Retina (tissue), 1 donor: ENCODE results near the gene SSH2.
"Not testable (repeated sequence)": the region's sequence is repeated elsewhere in the genome, so short reads cannot be mapped to it uniquely, and the experiment has no call there.

Source experiments
- DNase-seq: peaks from one replicate; pipeline ENCODE4 v3.0.0-alpha.2; 2016

The SSH2 gene, protein sequence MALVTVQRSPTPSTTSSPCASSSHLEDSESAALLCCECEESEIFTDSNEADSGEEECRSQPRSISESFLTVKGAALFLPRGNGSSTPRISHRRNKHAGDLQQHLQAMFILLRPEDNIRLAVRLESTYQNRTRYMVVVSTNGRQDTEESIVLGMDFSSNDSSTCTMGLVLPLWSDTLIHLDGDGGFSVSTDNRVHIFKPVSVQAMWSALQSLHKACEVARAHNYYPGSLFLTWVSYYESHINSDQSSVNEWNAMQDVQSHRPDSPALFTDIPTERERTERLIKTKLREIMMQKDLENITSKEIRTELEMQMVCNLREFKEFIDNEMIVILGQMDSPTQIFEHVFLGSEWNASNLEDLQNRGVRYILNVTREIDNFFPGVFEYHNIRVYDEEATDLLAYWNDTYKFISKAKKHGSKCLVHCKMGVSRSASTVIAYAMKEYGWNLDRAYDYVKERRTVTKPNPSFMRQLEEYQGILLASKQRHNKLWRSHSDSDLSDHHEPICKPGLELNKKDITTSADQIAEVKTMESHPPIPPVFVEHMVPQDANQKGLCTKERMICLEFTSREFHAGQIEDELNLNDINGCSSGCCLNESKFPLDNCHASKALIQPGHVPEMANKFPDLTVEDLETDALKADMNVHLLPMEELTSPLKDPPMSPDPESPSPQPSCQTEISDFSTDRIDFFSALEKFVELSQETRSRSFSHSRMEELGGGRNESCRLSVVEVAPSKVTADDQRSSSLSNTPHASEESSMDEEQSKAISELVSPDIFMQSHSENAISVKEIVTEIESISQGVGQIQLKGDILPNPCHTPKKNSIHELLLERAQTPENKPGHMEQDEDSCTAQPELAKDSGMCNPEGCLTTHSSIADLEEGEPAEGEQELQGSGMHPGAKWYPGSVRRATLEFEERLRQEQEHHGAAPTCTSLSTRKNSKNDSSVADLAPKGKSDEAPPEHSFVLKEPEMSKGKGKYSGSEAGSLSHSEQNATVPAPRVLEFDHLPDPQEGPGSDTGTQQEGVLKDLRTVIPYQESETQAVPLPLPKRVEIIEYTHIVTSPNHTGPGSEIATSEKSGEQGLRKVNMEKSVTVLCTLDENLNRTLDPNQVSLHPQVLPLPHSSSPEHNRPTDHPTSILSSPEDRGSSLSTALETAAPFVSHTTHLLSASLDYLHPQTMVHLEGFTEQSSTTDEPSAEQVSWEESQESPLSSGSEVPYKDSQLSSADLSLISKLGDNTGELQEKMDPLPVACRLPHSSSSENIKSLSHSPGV (N-terminal part only)

DNA sequence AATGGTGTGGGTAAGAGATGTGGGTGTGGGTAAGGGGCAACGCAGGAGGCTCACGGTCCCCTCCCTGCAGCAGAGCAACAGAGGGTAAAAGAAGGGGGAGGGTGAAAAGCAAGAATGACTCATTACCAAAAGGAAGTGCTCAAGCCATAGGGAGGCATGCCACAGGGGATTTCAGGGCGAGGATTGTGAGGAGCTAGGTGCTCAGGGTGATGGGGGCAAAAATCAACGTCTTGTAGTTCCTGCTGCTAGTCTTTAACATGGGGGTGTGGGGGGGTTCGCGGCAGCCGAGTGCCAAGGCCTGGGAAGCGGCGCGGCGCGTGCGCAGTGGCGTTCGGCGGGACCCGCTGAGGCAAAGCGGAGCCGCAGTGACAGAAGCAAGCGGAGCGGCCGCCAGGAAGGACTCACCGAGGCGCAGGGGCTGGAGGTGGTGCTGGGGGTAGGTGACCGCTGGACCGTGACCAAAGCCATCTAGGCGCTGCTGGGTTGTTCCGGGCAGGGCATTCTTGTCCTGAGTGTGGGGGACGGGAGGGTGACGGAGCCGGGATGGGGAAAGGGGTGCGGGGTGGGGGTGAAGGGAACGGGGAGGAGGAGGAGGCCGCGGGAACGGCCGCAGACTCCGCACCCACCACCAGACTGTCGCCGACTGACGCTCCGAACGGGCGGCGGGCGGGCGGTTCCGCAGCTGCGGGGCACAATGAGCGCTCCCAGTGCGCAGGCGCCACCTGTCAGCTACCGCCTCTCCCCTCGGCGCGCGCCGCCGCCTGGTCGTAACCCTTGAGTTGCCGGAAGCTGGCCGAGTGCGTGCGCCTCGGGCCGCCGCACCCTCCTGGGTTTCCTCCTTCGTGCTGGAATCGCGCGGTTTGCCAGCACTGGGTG, at the start of gene SSH2:
Gene SSH2, minus strand, starts transcription at position 696 of the 876 bp plus-strand sequence. Its CDS starts 228 bp downstream, at position 468.
- DNase-seq, result peak; percentile 89

DNA sequence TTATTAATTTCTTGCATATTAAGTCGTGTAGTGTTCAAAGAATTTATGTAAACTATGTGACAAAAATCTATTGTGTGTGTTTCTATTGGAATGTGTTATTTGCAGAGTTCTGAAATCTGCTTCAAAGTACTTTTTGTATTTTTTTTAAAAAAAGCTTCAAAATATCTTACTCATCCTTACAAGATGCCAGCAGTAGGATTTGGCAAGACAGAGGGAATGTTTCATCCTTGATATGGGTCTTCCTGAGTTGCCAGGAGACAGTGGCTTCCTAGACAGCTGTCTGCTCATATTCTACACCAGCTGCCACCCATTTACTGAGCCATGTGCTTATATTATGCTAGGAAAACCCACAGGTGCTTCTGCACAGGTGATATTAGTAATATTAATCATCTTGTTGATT, 47.8 kb upstream of the SSH2 start:
- DNase-seq, result no peak

DNA sequence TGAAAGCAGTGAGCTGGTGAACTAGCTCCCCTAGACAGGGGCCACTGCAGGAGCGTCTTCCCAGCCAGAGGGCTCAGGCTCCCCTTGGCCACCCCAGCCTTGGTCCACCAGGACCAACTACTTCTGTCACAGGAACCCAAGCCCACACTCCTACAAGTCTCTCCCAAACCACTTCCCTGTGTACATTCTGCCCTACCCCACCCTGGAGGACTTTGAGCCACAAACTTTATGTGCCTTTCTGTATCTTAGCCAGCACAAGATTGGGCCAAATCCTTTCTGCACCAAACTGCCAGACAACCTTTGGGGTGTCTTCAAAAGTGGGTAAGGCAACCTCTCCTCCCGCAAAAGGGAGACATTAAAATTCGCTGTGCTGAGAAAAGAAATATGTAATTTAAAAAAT, 43.0 kb upstream of the SSH2 start:
- DNase-seq, result no peak

DNA sequence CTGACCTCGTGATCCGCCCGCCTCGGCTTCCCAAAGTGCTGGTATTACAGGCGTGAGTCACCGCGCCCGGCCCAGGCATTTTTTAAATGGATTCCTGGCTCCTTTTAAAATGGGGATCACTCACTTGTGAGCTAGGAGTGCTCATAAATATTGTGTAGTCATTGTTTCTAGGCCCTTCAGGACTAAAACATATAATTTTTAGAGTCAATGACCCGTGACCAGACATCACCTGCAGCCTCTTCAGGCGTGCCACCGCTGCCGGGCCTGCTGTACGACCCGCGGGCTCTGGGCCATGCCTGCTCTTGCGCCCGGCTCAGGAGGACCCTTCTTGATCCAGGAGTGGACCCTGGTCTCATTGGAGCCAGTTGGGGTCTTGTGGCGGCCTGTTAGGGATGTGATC, 42.2 kb upstream of the SSH2 start:
- no peak for DNase-seq

DNA sequence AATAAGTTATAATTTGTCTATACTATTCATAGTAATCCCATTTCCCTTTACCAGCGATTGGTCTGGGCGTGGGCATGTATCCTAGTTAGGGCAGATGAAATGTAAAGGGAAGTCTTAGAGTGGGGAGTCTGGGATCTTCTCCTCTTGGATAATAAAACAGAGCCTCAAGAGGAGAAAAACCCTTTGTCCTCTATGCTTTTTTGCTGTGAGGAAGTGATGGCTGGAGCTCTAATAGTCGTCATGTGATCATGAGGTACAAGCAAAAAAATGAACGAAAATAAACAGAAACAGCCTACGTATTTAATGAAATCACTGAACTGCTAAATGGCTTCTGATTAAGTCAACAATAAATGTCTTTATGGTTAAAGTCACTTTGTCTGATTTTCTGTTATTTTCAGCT, 38.2 kb upstream of the SSH2 start:
- DNase-seq, result no peak

DNA sequence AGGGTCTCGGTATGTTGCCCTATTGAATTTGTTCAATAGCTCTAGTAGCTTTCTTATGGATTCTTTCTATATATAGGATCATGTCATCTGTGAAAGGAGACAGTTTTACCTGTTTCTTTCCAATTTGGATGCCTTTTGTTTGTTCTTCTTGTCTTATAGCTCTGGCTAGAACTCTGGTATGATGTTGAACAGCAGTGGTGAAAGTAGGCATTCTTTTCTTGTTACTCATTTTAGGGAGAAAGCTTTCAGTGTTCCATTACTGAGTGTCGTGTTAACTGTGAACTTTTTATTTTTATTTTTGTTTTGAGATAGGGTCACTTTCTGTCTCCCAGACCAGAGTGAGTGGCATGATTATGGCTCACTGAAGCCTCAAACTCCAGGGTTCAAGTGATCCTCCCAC, 32.6 kb upstream of the SSH2 start:
- DNase-seq, result no peak

DNA sequence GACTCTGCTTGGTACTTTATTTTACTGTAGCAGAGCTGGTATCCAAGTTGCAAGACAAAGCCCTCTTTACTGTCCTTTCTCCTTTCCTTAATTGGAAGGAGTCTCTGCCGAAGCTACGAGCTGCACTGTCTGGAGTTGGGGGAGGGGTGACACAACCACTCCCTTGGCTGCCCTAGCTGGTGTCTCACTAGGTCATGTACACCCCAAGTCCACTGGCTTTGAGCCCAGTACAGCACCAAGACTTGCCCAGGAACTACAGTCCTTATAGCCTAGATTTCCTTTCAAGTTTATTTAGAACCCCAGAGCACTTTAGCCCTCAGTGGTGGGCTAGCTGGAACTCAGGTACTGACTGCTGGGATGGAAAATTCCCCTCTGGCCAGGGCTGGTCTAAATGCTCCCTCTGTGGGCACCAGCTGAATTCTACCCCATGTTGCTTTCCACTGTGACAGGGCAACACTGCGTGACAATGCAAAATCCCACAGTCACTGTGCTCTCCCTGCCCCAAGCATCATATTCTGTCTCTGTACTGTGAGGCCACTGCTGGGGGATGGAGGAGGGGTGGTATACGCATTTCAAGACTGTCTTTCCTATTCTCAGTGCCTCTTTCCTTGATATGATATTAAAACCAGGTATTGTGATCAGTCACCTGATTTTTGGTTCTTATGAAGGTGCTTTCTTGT, 29.8 kb upstream of the SSH2 start:
- DNase-seq, result peak; percentile 25

DNA sequence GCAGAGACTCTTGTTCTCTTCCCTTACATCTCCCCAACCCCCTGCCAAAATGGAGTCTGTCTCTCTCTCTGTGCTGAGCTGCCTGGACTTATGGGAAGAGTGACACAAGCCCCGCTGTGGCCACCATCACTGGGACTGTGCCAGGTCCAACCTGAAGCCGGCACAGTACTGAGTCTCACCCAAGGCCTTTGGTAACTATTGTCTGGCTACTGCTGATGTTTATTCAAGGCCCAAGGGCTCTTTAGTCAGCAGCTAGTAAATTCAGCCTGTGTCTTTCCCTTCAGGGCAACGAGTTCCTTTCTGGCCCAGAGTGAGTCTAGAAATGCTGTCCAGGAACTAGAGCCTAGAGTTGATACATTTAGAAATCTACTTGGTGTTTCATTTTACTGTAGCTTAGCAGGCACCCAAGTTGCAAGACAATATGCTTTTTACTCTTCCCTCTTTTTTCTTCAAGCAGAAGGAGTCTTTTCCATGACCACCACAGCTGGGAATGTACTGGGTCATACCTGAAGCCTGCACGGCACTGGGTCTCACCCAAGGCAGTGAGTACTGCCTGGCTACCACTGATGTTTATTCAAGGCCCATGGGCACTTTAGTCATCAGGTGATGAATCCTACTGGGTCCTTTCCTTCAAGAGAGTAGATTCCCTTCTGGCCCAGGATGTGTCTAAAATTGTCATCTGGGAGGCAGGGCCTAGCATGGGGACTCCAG, 29.1 kb upstream of the SSH2 start:
- DNase-seq, result peak; percentile 3

DNA sequence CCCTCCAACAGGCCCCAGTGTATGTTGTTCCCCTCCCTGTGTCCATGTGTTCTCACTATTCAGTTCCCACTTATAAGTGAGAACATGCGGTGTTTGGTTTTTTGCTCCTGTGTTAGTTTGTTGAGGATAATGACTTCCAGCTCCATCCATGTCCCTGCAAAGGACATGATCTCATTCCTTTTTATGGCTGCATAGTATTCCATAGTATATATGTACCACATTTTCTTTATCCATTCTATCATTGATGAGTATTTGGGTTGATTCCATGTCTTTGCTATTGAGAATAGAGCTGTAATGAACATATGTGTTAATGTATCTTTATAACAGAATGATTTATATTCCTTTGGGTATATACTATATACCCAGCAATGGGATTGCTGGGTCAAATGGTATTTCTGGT, 27.5 kb upstream of the SSH2 start:
- not testable (repeated sequence) for DNase-seq

DNA sequence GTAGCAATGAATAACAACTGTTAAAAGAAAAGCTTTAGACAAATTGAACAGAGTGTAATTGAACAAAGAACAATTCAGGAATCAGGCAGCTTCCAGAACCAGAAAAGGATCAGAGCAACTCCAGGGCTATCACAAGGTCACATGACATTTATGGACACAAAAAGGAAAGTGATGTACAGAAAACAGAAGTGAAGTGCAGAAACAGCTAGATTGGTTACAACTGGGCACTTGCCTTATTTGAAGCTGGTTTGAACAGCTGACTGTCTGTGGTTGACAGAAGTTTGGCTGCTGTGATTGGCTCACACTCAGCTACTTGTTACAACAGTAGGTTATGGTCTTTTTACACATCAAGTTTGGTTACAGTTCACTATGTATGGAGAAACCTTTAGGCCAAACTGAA, 26.2 kb upstream of the SSH2 start:
- no peak for DNase-seq

DNA sequence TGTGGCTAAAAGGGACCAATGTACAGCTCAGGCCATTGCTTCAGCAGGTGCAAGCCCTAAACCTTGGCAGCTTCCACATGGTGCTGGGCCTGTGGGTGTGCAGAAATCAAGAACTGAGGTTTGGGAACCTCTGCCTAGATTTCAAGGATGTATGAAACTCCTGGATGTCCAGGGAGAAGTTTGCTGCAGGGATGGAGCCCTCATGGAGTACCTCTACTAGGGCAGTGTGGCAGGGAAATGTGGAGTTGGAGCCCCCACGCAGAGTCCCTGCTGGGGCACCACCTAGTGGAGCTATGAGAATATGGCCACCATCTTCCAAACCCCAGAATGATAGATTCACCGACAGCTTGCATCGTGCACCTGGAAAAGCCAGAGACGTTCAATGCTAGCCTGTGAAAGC, 24.4 kb upstream of the SSH2 start:
- no peak for DNase-seq

DNA sequence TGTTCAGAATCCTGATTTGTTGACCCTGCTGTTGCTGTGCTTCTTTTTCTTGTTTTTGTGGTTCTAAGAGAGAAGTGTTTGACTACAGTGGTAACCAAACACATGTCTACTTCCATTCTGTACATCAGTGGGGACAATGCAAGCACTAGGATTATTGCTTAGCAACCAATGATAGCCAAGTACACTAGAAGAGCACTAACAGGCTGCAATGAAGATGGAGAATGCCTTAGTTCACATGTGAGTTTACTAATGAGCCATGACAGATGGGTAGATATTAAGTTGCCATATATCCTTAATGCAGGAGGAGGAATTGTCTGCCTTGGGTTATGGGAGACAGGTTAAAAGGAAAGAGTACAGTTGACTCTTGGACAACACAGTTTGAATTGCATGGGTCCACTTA, 19.7 kb upstream of the SSH2 start:
- no peak for DNase-seq

DNA sequence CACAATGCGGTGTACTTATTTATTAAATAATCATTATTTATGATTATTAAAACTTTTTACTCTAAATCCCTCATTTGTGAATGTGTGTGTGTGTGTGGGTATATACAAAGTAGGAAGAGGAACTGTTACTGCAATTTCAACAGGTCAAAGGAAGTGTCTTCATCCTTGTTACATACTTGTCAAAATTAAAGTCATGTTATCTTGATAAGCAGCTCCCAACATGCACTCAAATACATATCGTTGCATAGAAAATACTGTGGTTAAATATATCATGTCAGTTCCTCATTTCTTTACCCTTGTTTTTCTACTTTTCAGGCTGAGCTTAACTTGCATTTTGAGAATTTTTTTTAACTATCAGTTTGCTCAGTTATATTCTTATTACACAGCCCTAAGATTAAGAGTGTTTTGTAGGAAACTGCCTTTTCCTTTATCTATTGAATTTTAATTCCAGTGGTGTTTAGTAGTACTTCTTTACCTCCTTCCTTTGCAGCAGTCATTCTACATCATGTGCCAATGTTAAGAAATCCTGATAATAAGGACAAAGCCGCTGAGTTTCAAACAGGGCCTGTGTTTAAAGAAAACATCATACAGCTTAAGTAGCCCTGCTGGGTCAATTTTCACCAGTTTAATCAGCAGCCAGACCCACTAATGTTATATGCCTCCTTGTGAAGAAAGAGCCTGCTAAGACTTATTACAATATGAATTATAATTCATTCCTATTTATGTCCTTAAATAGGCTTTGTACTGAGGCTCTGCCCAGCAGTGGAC, 18.6 kb upstream of the SSH2 start:
- DNase-seq, result no peak

DNA sequence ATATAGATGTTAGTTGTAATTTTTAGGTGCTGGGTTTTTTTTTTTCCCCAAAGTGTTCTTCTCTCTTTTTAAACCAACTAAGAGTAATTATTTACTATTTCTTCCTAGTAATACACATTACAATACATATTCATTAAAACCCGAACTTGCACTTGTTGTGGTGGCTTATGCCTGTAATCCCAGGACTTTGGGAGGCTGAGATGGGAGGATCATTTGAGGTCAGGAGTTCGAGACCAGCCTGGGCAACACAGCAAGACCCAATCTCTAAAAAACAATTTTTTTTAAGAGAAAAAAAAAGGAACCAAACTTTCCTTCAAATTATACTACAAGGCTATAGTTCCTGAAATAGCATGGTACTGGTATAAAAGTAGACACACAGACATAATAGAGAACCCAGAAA, 15.3 kb upstream of the SSH2 start:
- no peak for DNase-seq

DNA sequence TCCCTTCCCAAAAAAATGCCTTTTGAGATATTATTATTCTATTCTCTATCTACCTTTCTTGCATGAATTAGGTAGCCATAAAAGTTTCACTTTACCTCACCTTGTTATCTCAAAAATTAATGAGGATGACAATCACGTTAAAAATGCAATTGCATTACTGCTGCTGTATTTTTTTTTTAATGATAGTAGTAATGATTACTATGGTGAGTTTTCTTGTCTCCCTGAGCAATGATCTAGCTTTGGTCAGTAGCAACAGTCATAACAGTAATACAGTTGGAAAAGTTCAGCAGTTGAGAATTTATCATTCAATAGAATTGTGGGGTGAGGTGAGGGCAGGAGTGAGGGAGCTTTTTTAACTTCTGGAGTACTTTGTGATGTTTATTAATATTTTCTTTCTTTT, 11.3 kb upstream of the SSH2 start, which contains the start of gene EFCAB5:
Gene EFCAB5, plus strand, starts transcription at position 301 of the 400 bp plus-strand sequence. CDS start 163 bp downstream, outside the sequence.
- no peak for DNase-seq

DNA sequence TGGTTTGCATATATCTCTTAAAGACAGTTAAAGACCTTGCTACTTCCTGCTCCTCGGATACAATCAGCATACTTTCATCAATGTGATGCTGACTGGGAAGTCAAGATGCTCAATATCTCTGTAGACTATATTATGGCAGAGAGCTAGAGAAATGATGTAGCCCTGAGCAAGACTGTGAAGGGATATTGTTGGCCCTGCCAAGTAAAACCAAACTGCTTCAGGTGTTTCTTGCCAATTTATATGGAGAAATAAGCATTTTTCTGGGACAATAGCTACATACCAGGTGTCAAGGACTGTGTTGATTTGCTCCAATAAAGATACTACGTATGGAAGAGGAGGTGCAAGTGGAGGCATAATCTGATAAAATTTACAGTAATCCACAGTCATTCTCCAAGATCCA, 6.7 kb upstream of the SSH2 start:
- no peak for DNase-seq

DNA sequence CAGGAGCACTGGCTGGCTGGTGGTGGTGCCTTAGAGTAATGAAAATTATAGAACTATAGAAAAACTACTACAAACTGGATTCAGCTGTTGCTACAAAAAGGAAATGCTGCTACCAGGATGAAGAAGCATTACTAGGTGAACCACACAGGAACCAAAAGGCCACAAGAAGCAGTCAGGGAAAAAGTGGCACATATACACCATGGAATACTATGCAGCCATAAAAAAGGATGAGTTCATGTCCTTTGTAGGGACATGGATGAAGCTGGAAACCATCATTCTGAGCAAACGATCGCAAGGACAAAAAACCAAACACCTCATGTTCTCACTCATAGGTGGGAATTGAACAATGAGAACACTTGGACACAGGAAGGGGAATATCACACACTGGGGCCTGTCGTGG, 5.9 kb upstream of the SSH2 start:
- DNase-seq, result not testable (repeated sequence)

DNA sequence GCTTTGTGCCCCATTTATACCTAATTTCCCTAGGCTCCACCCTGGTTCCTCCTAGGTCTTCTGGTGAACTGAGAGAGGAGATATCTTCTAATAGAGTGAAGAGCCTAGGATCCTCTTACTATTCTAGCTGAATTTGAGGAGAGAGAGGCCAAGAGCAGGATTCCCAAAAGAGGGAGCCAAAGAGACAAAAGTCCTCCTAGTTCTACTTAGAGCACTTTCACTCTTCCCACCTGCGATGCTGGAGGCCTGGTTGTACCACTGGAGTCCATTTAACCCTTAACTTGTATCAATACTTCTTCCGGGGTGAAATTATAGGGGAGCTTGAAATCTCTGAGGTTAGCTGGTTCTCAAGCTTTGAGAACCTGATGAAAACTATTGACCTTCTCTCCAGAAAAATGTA, 3.4 kb upstream of the SSH2 start:
- no peak for DNase-seq

DNA sequence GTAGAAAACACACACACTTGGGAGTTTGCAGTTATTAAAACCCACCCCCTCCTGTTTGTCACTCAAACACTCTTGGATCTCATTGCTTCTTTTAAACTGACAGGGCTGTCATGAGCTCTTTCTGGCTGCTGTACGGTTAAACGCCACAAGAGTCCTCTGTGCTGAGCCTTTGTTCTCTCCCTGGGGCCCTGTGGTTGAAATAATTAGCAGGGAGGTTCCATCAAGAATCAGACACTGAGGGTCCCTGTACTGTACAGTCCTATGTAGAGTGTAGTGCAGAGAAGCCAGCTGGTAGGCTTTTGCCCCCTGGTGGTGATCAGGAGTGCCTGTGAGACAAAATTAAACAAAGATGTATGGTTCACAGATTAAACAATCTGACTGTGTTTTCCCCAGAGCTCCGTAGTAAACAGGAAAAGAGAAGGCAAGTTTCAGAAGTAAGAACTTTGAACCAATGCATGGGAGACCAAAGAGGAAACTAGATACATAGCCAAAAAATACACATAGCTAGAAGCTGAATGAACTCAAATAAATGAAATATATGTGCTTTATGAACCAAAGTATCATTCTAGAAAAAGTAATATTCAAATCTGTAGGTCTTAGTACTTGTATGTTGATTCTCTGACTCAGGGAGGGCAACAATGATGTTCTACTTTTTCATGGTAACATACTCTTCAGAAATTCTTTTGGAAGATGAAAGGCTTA, 1.4 kb upstream of the SSH2 start:
- peak; percentile 86 for DNase-seq
